GM19043 (cell line): ENCODE data around the gene LMX1A.
A peak's percentile ranks its signal among the peaks of the same experiment; 100 is the strongest.

Experiments used
- ATAC-seq: cut with Tn5 transposase; IDR thresholded peaks from one replicate; pipeline ENCODE4 v1.9.1; 2021; ENCODE audit warnings: low read depth; ENCODE audit not compliant: unreplicated experiment

Gene LMX1A

GRCh38 chr1:165369255-165369848, 12.8 kb upstream of the LMX1A start:
- ATAC-seq, result peak; percentile 56

DNA sequence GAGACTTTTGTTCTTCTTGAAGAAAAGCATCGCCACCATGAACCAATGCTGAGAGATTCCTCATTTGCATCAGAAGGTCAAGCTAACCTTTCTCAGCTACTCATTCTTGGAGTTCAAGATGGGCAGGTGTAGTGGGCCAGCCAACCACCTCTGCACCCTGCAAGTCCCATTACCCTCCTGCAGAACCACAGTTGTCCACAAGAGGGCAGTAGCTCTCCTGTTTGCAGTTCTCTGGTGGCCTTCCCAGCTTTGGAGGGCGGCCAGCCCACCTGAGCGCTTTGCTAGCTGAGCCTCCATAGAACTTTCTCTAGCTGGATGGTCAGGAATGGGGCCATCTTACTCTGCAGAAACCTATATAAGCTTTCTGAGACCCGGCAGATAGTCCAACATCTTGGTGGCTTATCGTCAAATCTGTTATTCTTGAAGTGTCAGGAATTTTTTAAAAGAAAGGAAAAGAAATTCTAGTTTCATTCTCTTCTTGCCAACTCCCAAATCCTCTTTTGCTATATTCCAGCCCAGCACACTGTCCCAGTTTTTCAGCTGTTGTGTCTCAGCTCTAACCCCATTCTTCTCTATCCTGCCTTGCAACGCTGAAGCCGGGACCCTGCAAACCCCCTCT, 11.0 kb upstream of the LMX1A start:
- peak; percentile 73 for ATAC-seq

GRCh38 chr1:165365341-165365740, 8.8 kb upstream of the LMX1A start:
- ATAC-seq, result no peak

- no peak for ATAC-seq
Observed at GRCh38 chr1:165364568-165365133, 8.1 kb upstream of the LMX1A start.

DNA sequence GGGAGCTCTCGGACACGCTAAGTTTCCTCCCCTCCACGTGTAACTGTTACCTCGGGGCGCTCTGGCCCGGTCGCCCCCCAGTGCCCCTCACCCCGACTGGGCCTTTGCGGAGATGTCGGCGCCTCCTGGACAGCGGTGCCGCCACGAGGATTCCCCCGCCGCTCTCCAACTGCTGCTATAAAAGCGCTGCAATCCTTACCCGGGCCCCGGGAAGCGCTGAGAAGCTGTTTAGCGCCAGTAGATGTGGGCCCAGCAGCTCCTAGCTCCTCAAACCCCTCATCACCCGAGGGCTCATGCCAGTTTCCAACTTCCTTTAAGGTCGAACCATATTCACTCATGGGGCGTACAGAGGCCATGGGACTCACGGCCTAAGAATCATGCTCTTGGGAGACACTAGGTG, 361 bp upstream of the LMX1A start:
- no peak for ATAC-seq

DNA sequence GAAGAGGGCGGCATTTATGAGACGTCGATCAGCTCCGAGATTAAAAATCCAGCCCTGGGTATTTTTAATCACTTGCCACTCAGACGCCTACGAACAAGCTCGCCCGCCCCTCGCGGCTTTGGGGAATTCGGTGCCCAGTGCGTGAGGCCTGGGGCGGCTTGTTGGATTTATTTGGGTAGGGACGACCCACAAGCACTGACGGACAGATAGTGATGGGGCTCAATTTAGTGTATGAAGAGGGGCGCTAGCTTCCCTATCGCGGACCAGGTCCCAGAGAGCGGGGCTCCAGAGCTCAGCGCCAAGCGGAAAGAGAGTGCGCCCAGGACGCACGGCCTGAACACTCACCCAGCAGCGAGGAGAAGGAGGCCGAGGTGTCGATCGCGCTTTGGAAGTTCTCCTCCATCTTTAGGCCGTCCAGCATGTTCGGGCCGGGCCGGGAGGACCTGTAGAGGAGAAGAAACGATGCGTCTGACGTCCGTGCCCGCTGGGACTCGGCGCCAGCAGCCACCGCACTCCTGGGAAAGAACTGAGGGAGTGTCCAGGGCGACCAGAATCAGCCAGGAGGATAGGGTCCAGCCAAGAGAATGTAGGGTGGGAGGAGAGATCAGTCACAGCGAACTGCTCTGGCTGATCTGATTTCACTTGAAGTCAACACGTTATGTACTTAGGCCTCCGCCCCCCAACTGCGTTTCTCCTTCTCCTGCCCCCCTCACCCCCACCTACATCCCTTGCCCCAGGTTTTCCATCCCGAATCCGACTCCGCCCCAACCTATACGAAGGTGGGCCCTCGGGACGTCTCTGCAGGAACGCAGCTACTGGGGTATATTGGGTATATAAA, 1.2 kb downstream of the LMX1A start:
- no peak for ATAC-seq

GRCh38 chr1:165354739-165355138, 1.8 kb downstream of the LMX1A start:
- no peak for ATAC-seq

- no peak for ATAC-seq
Observed at GRCh38 chr1:165353731-165354671, 2.5 kb downstream of the LMX1A start.

GRCh38 chr1:165352442-165353293, 3.8 kb downstream of the LMX1A start:
- ATAC-seq, result no peak

- ATAC-seq, result no peak
Observed at GRCh38 chr1:165351863-165352441, 4.6 kb downstream of the LMX1A start.

DNA sequence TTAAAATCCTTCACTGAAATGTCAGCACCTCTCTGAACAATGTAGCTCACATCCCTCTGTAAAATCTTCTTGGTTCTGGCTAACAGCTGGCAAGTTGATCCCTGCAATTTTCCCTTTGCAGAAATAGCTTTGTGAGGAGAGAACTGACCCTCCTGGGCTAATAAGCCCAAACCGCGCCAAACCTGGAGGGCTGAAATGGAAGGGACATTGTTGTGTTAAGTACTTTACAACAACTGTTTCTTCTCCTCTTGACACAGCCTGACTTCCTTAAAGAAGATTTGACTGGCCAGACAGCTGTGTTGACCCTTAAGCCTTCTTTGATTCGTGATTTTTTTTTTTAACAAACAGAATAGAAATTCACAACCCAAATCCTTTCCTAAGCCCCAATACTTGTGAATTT, 5.7 kb downstream of the LMX1A start:
- ATAC-seq, result no peak

GRCh38 chr1:165345502-165345901, 11.0 kb downstream of the LMX1A start:
- ATAC-seq, result no peak

DNA sequence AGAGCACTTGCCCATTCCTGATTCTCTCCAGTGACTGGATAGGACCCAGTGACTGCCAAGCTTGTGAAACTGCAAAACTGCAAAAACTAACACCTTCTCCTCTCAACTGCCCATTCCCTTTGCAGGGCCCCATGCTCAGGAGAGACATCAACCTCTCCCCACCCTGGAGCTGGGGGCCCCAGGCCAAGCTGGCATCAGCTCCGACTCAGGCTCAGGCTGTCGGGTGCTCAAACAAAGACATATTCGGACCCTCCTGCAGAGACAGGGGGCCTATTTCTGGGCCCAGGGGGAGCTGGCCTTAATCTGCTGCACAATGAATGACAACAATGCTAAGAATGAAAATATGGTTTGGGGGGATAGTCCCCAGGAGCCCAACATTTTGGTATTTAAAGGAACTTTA, 11.8 kb downstream of the LMX1A start:
- ATAC-seq, result no peak

- no peak for ATAC-seq
Observed at GRCh38 chr1:165344198-165344597, 12.3 kb downstream of the LMX1A start.

DNA sequence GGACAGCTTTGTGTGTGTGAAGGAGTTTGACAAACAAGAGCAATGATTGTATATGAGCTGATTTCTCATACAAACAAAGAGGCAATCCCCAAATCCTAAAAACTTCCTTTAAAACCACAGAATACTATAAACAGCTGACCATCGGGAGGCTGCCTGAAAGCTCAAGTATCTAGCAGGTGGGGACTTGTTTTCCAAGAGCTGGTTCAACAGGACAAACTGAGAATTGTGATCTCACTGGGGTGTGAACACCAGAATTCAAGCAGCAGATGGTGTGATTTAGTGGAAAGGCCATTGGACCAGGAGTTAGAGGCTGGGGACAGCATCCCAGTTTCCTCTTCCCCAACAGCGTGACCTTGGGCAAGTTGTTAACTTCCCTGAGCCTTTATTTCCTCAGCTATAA, 13.9 kb downstream of the LMX1A start:
- ATAC-seq, result no peak

- ATAC-seq, result no peak
Observed at GRCh38 chr1:165342168-165342567, 14.3 kb downstream of the LMX1A start.

- ATAC-seq, result no peak
Observed at GRCh38 chr1:165339164-165339563, 17.4 kb downstream of the LMX1A start.

GRCh38 chr1:165330483-165330882, 26.0 kb downstream of the LMX1A start:
- no peak for ATAC-seq

DNA sequence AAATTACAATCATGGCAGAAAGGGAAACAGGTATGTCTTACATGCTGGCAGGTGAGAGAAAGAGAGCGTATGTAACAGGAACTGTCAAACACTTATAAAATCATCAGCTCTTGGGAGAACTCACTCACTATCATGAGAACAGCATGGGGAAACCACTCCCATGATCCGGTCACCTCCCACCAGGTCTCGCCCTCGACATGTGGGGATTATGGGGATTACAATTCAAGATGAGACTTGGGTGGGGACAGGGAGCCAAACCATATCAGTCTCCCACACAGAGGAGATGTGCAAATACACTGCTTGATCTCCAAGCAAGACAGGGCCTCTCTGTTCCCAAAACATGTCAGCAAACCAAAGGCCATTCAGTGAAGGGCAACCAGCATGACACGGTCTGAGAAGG, 27.4 kb downstream of the LMX1A start:
- no peak for ATAC-seq
